K562 (cell line): ENCODE results near the gene PGPEP1. TPM values are rescaled to one million over a fixed set of nuclear protein-coding genes. Genes with fewer than 3 reads are reported as not detected.
A peak's percentile ranks its signal among the peaks of the same experiment; 100 is the strongest.

ENCODE experiments used
- AFF1 ChIP-seq, 2 experiments: fragments of 450-650 bp; IDR thresholded peaks; 2 replicates each; pipeline ENCODE4 v1.6.1; 2018; ENCODE audit warnings: mild to moderate bottlenecking in 2 of 2, low read depth in 1 of 2; ENCODE audit not compliant: partially characterized antibody in 2 of 2
- BRD4 ChIP-seq: fragments of 200-600 bp; sonication (generic); IDR thresholded peaks from 2 replicates; pipeline ENCODE4 v1.6.1; 2017; ENCODE audit warnings: inconsistent platforms
- CXXC5 ChIP-seq: fragments of 250-450 bp; sonication (Bioruptor Pico); IDR thresholded peaks from 2 replicates; pipeline ENCODE4 v1.8.0; 2022; ENCODE audit warnings: inconsistent platforms, mild to moderate bottlenecking, moderate library complexity
- E4F1 ChIP-seq: fragments of 250-450 bp; sonication (Bioruptor Pico); IDR thresholded peaks from 2 replicates; pipeline ENCODE4 v1.5.0; 2021; ENCODE audit warnings: mild to moderate bottlenecking, borderline replicate concordance
- FOXA3 ChIP-seq, 2 experiments: fragments of 450-650 bp in 1 of 2; sonication (generic) in 1 of 2; formaldehyde crosslinking; IDR thresholded peaks in 1 of 2; conservative IDR thresholded peaks in 1 of 2; 2 replicates each; pipeline versions ENCODE4 v1.4.0 to v1.8.0; 2020 to 2022; ENCODE audit warnings: mild to moderate bottlenecking in 2 of 2, missing genetic modification reagents in 1 of 2
- KHSRP ChIP-seq: fragments of 450-650 bp; IDR thresholded peaks from 2 replicates; pipeline ENCODE4 v1.6.1; 2017
- MEF2D ChIP-seq: conservative IDR thresholded peaks from 2 replicates; pipeline ENCODE4 v1.6.1; 2016; ENCODE audit warnings: low read depth, missing genetic modification characterization, missing compliant biosample characterization
- POLR2G ChIP-seq: fragments of 200-400 bp; formaldehyde crosslinking; IDR thresholded peaks from 2 replicates; pipeline ENCODE4 v1.6.1; 2017; ENCODE audit warnings: low read depth, mild to moderate bottlenecking, antibody characterized with exemption, low read length, moderate library complexity
- RAD51 ChIP-seq: fragments of 450-650 bp; IDR thresholded peaks from 2 replicates; pipeline ENCODE4 v1.7.1; 2016; ENCODE audit warnings: low read depth, mild to moderate bottlenecking, borderline replicate concordance
- RCOR1 ChIP-seq, 2 experiments: IDR thresholded peaks; 2 replicates each; pipeline ENCODE4 v1.6.1; 2012; ENCODE audit warnings: low read depth in 2 of 2, low read length in 2 of 2, borderline replicate concordance in 1 of 2, improper control_type of control experiment in 1 of 2
- SMAD4 ChIP-seq: fragments of 250-450 bp; sonication (Bioruptor Pico); conservative IDR thresholded peaks from 2 replicates; pipeline ENCODE4 v1.8.0; 2021; ENCODE audit warnings: inconsistent platforms, mild to moderate bottlenecking, moderate library complexity
- SMARCB1 ChIP-seq: IDR thresholded peaks from 2 replicates; pipeline ENCODE4 v1.6.1; 2011; ENCODE audit warnings: improper control_type of control experiment, low read depth; ENCODE audit not compliant: insufficient read length
- SMC3 ChIP-seq: conservative IDR thresholded peaks from 2 replicates; pipeline ENCODE4 v1.6.1; 2011; ENCODE audit warnings: low read depth, low read length, improper control_type of control experiment; ENCODE audit not compliant: insufficient read depth
- TARDBP ChIP-seq: fragments of 450-650 bp; IDR thresholded peaks from 2 replicates; pipeline ENCODE4 v1.6.1; 2016
- TRIM28 ChIP-seq: fragments of 450-650 bp; IDR thresholded peaks from 2 replicates; pipeline ENCODE4 v1.6.1; 2017
- XRCC4 ChIP-seq: IDR thresholded peaks from one replicate; pipeline ENCODE4 v1.6.1; 2011; ENCODE audit not compliant: insufficient read depth, insufficient read length; ENCODE audit errors: extremely low read depth
- ZBTB8A ChIP-seq: fragments of 450-650 bp; IDR thresholded peaks from 2 replicates; pipeline ENCODE4 v1.6.1; 2018; ENCODE audit warnings: mild to moderate bottlenecking, moderate library complexity; ENCODE audit not compliant: partially characterized antibody
- ZKSCAN1 ChIP-seq: fragments of 150-350 bp; IDR thresholded peaks from 2 replicates; pipeline ENCODE4 v1.6.1; 2016; ENCODE audit warnings: low read depth, low read length
- ZKSCAN8 ChIP-seq: fragments of 200-800 bp; sonication (Bioruptor generic); IDR thresholded peaks from 2 replicates; pipeline ENCODE4 v1.6.1; 2016; ENCODE audit warnings: missing genetic modification characterization, missing compliant biosample characterization
- ZNF212 ChIP-seq: fragments of 450-650 bp; formaldehyde crosslinking; IDR thresholded peaks from 2 replicates; pipeline ENCODE4 v1.4.0; 2020; ENCODE audit warnings: mild to moderate bottlenecking
- polyA plus RNA-seq, 8 experiments: library from polyadenylated mRNA; depleted of rRNA in 4 of 8; stranded (reverse) in 5 of 8; unstranded in 3 of 8; fragments of >200 nt; fragmentation: Nextera tagmentation in 2 of 8; fragmentation: Illumina TruSeq in 1 of 8; extraction: Ambion mirVana in 2 of 8; extraction: Trizol in 1 of 8; gene quantifications; 2 replicates each; pipeline versions ENCODE4 v1.2.1 to v1.2.3, GENCODE V29; 2011 to 2014; ENCODE audit warnings: inconsistent platforms in 1 of 8, missing spikeins in 1 of 8
- total RNA-seq, 7 experiments: library from RNA; depleted of rRNA in 6 of 7; stranded (reverse); fragments of >200 nt in 6 of 7; fragmentation: Illumina TruSeq in 2 of 7; extraction: Trizol in 2 of 7; gene quantifications; 2 replicates each; pipeline versions ENCODE4 v1.2.1 to v1.2.3, GENCODE V29; 2011 to 2021; ENCODE audit warnings: low replicate concordance in 1 of 7
- TF ChIP-seq, protein P1 (sequence below): fragments of 450-650 bp; formaldehyde crosslinking; IDR thresholded peaks from 2 replicates; pipeline ENCODE4 v1.4.0; 2022; ENCODE audit warnings: mild to moderate bottlenecking, moderate library complexity

PGPEP1 gene
- total and polyA plus RNA-seq, 9 of the 15 experiments (the other 6 are each of a cell fraction or from before 2014, with no cell fraction given), result 10.0 to 69.6 (median 33.5) TPM

DNA sequence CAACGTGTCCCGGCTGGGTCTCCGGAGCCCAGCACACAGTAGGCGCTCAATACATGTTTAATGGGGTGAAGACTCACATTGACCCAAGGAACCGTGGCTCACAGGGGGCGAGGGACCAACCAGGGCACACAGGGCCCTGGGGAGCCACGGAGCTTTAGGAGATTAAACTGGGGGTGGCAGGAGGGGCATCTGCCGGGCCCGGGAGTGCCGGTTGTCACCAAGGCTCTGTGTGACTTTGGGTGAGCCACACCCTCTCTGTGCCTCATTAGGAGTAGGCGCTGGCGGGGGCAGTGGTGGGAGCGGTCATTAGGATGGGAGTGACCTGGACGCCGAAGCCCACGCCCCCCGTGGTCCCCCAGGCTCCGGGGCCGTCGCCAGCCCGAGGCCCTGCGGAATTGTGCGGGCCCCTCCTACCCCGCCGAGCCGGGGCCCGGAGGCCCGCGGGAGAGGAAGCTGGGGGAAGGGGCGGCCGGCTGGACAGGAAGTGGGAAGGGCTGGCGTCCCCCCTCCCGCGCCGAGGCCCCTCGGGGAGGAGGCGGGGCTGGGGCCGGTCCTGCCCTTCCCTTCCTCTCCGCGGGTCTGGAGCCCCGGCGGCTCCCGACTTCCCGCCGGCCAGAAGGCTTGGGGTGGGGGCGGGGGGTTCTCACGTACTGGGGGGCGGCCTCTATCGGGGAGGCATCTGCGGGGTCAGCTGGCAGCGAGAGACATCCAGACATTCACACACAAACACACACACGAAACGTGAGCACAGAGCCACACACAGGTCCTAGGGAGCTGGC, 77.0 kb downstream of the PGPEP1 start (continued):
- TF ChIP-seq E4F1 (CRISPR knock-in tag) (peak; percentile 7; the same call in 1 of the 2 replicates), TRIM28 (peak; percentile 29; the same call in 1 of the 2 replicates), KHSRP (no peak), ZKSCAN1 (peak; percentile 94), ZKSCAN8 (CRISPR knock-in tag) (peak; percentile 100), TARDBP (no peak), BRD4 (peak; percentile 94), RAD51 (peak; percentile 25; the same call in 1 of the 2 replicates), SMC3 (no peak), POLR2G (peak; percentile 86), AFF1 (IDR thresholded peaks at IDR 0.05; ENCODE audit: low read depth in 1 of 2, partially characterized antibody in 2 of 2) (peak in 1 of 2 experiments; percentile 46), CXXC5 (CRISPR knock-in tag) (peak; percentile 78), ZNF212 (CRISPR knock-in tag) (0 out of 2 replicates have a peak, but pooled peaks have one; percentile 57), SMARCB1 (no peak), XRCC4 (no peak), RCOR1 (IDR thresholded peaks at IDR 0.05; ENCODE audit: borderline replicate concordance in 1 of 2, low read depth in 2 of 2, low read length in 2 of 2) (no peak), FOXA3 (CRISPR knock-in tag; conservative IDR thresholded peaks at IDR 0.05 in 1 of 2, IDR thresholded peaks at IDR 0.05 in 1 of 2) (peak; percentile 11 to 16; a peak in 1 of 4 replicates), SMAD4 (CRISPR knock-in tag) (no peak; the same call in 1 of the 2 replicates), ZBTB8A (no peak), MEF2D (tag) (no peak)
- TF ChIP-seq, protein P1, sequence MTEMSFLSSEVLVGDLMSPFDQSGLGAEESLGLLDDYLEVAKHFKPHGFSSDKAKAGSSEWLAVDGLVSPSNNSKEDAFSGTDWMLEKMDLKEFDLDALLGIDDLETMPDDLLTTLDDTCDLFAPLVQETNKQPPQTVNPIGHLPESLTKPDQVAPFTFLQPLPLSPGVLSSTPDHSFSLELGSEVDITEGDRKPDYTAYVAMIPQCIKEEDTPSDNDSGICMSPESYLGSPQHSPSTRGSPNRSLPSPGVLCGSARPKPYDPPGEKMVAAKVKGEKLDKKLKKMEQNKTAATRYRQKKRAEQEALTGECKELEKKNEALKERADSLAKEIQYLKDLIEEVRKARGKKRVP, result 0 out of 2 replicates have a peak, but pooled peaks have one; percentile 30
